ENCODE measurements around the gene UNC93B1.

- TF ChIP-seq CTCF (conservative IDR thresholded peaks at IDR 0.05; ENCODE audit: low read length): no peak
- no peak for TF ChIP-seq EZH2phosphoT487 (IDR thresholded peaks at IDR 0.05; ENCODE audit: borderline replicate concordance)
These were observed 49.2 kb upstream of the UNC93B1 start for GRCh38 chr11:68053117-68053516.

All from Loucy (cell line).